Vagina (tissue), 2 donors: ENCODE measurements around the gene ZBED5.

Source experiments
- CTCF ChIP-seq, 3 experiments: fragments of 450-650 bp in 2 of 3; fragments of 200-600 bp in 1 of 3; sonication (generic) in 1 of 3; IDR thresholded peaks; one replicate each; pipeline ENCODE4 v1.5.1; 2017 to 2019; ENCODE audit warnings: antibody characterized with exemption in 3 of 3, mild to moderate bottlenecking in 2 of 3, moderate library complexity in 2 of 3
- POLR2A ChIP-seq, 2 donors: fragments of 450-650 bp; IDR thresholded peaks; one replicate each; pipeline ENCODE4 v1.6.1; 2017; ENCODE audit warnings: antibody characterized with exemption in 2 of 2, mild to moderate bottlenecking in 2 of 2, moderate library complexity in 2 of 2

GRCh38 chr11:10876158-10876557, 18.3 kb upstream of the ZBED5 start:
- TF ChIP-seq CTCF (IDR thresholded peaks at IDR 0.05) (no peak), POLR2A (IDR thresholded peaks at IDR 0.05) (no peak)
